ENCODE results near the gene LAGE3. TPM values are rescaled to one million over a fixed set of nuclear protein-coding genes. Genes with fewer than 3 reads are reported as not detected.

The LAGE3 gene
- total and polyA plus RNA-seq, 2 of the 13 experiments (the other 11 are each of a cell fraction or from before 2014, with no cell fraction given): 7.6 to 12.7 TPM

GRCh38 chrX:154436374-154436982, 42.6 kb downstream of the LAGE3 start:
- intact Hi-C loops (cut with micrococcal nuclease; ENCODE audit: unreplicated experiment) (no loop called here), in situ Hi-C loops (cut with HindIII; ENCODE audit: extremely low pct_ligation_motif_present, low pct_unique_long_range_greater_than_20kb) (no loop called here)
- WGBS (ENCODE audit: low lambda C conversion rate): 98% methylated on average over 9 of the region's 78 CpGs
- Histone ChIP-seq H3K79me2 (ENCODE audit: insufficient read depth, low read length) (peaks cover 14% of the 10 kb centered on the region), H3K4me1 (ENCODE audit: insufficient read depth, low read length) (peaks cover 8% of the 10 kb centered on the region), H3K9ac (ENCODE audit: insufficient read depth, low read depth, low read length) (peak overlapping the region; percentile 60; the same call in 1 of the 2 replicates), H3K36me3 (replicated peaks in 1 of 2; ENCODE audit: control insufficient read depth in 1 of 2, insufficient read depth in 2 of 2, low read length in 2 of 2) (no peaks in the 10 kb centered on the region; a peak in 3 of 5 replicates), H2AFZ (ENCODE audit: low read length) (no peak overlapping the region), H4K20me1 (ENCODE audit: insufficient read depth, low read length) (no peaks in the 10 kb centered on the region), H3K4me3 (replicated peaks in 1 of 3; ENCODE audit: insufficient read depth in 1 of 3, low read depth in 2 of 3, low read length in 3 of 3) (peak overlapping the region; percentile 54 to 87 (median 72); a peak in 4 of 6 replicates), H3K9me3 (ENCODE audit: low read length) (no peaks in the 10 kb centered on the region), H3K27me3 (ENCODE audit: control insufficient read depth in 1 of 2, insufficient read depth in 2 of 2, low read length in 2 of 2) (no peaks in the 10 kb centered on the region), H3K4me2 (ENCODE audit: low read depth, low read length) (no peak overlapping the region), H3K27ac (ENCODE audit: extremely low read length, insufficient read depth, low read length) (peak overlapping the region; percentile 46)
- DNase-seq (ENCODE audit: low spot score): no peak
- CTCF ChIA-PET (ENCODE audit: low intra/inter-chr PET ratio, low total read pairs): no interaction called here
- no TSS peak for BruUV-seq (replicated peaks)
- ATAC-seq: peak; percentile 42
- no peak for FAIRE-seq
- POLR2A ChIA-PET: no interaction called here
- 0 out of 2 replicates have a peak, but pooled peaks have one; percentile 40 for TF ChIP-seq RBFOX2 (IDR thresholded peaks at IDR 0.05; ENCODE audit: low read depth, low read length)
- TF ChIP-seq TCF7 (IDR thresholded peaks at IDR 0.05; ENCODE audit: low read depth): no peak
- no peak for TF ChIP-seq TMF1 (CRISPR knock-in tag; IDR thresholded peaks at IDR 0.05; ENCODE audit: low read depth)
- TF ChIP-seq ZNF790 (CRISPR knock-in tag; IDR thresholded peaks at IDR 0.05; ENCODE audit: borderline replicate concordance): no peak
- TF ChIP-seq HMG20B (CRISPR knock-in tag; conservative IDR thresholded peaks at IDR 0.05): no peak
- TF ChIP-seq HNRNPUL1 (IDR thresholded peaks at IDR 0.05; ENCODE audit: low read depth, low read length): no peak
- no peak for TF ChIP-seq MATR3 (CRISPR knock-in tag; IDR thresholded peaks at IDR 0.05)
- peak; percentile 55 for TF ChIP-seq AGO2 (optimal IDR thresholded peaks at IDR 0.05; ENCODE audit: low read depth, low read length)
- TF ChIP-seq ZBTB43 (CRISPR knock-in tag; conservative IDR thresholded peaks at IDR 0.05): no peak
- no peak for TF ChIP-seq REPIN1 (CRISPR knock-in tag; IDR thresholded peaks at IDR 0.05; ENCODE audit: borderline replicate concordance, low read depth)
- TF ChIP-seq ZBTB38 (CRISPR knock-in tag; IDR thresholded peaks at IDR 0.05): 0 out of 2 replicates have a peak, but pooled peaks have one; percentile 11
- TF ChIP-seq ZNF281 (CRISPR knock-in tag; IDR thresholded peaks at IDR 0.05; ENCODE audit: borderline replicate concordance): no peak
- no peak for TF ChIP-seq ZNF557 (CRISPR knock-in tag; IDR thresholded peaks at IDR 0.05)
- TF ChIP-seq ISX (CRISPR knock-in tag; conservative IDR thresholded peaks at IDR 0.05): no peak
- TF ChIP-seq POLR2AphosphoS5 (IDR thresholded peaks at IDR 0.05; ENCODE audit: low read depth, low read length): no peak
- peak; percentile 54; the same call in 1 of the 2 replicates for TF ChIP-seq ZBTB33 (CRISPR knock-in tag; IDR thresholded peaks at IDR 0.05)
- TF ChIP-seq PRMT3 (CRISPR knock-in tag; IDR thresholded peaks at IDR 0.05; ENCODE audit: borderline replicate concordance, low read depth): no peak
- TF ChIP-seq ZNF720 (CRISPR knock-in tag; IDR thresholded peaks at IDR 0.05): no peak
